GM18873 (cell line): ENCODE measurements around the gene NOTCH2.

Experiments
- ATAC-seq: cut with Tn5 transposase; IDR thresholded peaks from one replicate; pipeline ENCODE4 v1.9.1; 2021; ENCODE audit warnings: mild to moderate bottlenecking, moderate library complexity, moderate number of reproducible peaks; ENCODE audit not compliant: unreplicated experiment, low FRiP score

The NOTCH2 gene

GRCh38 chr1:119914071-119914470 lies 155.4 kb downstream of the NOTCH2 start:
- ATAC-seq = no peak

- ATAC-seq = no peak
These were observed 156.5 kb downstream of the NOTCH2 start for GRCh38 chr1:119912963-119913362.

GRCh38 chr1:119911775-119912174 lies 157.7 kb downstream of the NOTCH2 start:
- ATAC-seq = no peak

- ATAC-seq = no peak
These were observed 158.8 kb downstream of the NOTCH2 start for GRCh38 chr1:119910618-119911017.

- no peak for ATAC-seq
These were observed 159.4 kb downstream of the NOTCH2 start for GRCh38 chr1:119909890-119910596.

- no peak for ATAC-seq
These were observed 160.8 kb downstream of the NOTCH2 start for GRCh38 chr1:119908661-119909060.

- no peak for ATAC-seq
These were observed 162.4 kb downstream of the NOTCH2 start for GRCh38 chr1:119906927-119907652.

- ATAC-seq = no peak
These were observed 166.0 kb downstream of the NOTCH2 start for GRCh38 chr1:119903443-119903835.

- no peak for ATAC-seq
These were observed 166.6 kb downstream of the NOTCH2 start for GRCh38 chr1:119902775-119903442.

- ATAC-seq = no peak
These were observed 170.3 kb downstream of the NOTCH2 start for GRCh38 chr1:119898981-119899720.

GRCh38 chr1:119898530-119898929 lies 170.9 kb downstream of the NOTCH2 start:
- ATAC-seq = no peak

- ATAC-seq = no peak
These were observed 173.2 kb downstream of the NOTCH2 start, which contains the start of gene ADAM30 for GRCh38 chr1:119896303-119896702. TSS of gene ADAM30 (minus strand) at chr1:119896515. CDS start at chr1:119896336, 179 bp downstream.

- no peak for ATAC-seq
These were observed 174.4 kb downstream of the NOTCH2 start for GRCh38 chr1:119895102-119895501.

- ATAC-seq = no peak
These were observed 175.4 kb downstream of the NOTCH2 start for GRCh38 chr1:119893827-119894700.

- ATAC-seq = no peak
These were observed 176.1 kb downstream of the NOTCH2 start for GRCh38 chr1:119893238-119893791.

GRCh38 chr1:119891386-119891785 lies 178.1 kb downstream of the NOTCH2 start:
- no peak for ATAC-seq

GRCh38 chr1:119888476-119888875 lies 181.0 kb downstream of the NOTCH2 start:
- ATAC-seq = no peak

- ATAC-seq = no peak
These were observed 182.0 kb downstream of the NOTCH2 start for GRCh38 chr1:119887427-119887826.
